ENCODE results near the gene LGR4. TPM values are rescaled to one million over a fixed set of nuclear protein-coding genes. Genes with fewer than 3 reads are reported as not detected.

Gene LGR4
- total RNA-seq, 1 experiment from 2014 or later, result 7.1 TPM

- Histone ChIP-seq H3K4me1 (ENCODE audit: control insufficient read depth in 1 of 2, insufficient read depth in 2 of 2, low read length in 2 of 2) (peaks cover 0 to 12% of the 10 kb centered on the region in 2 experiments; a peak in 3 of 4 replicates), H3K36me3 (ENCODE audit: control insufficient read depth in 1 of 2, insufficient read depth in 2 of 2, low read length in 2 of 2) (0 out of 4 replicates have a peak, but pooled peaks cover 0 to 2% of the 10 kb centered on the region in 2 experiments), H3K27ac (ENCODE audit: low read depth, low read length) (no peak overlapping the region), H3K9me3 (ENCODE audit: control insufficient read depth in 1 of 2, insufficient read depth in 1 of 2, low read depth in 1 of 2, low read length in 2 of 2) (no peaks in the 10 kb centered on the region), H3K4me3 (replicated peaks in 1 of 2; ENCODE audit: low read depth in 1 of 2, low read length in 2 of 2) (no peak overlapping the region), H3K79me2 (ENCODE audit: insufficient read depth, low read length) (no peaks in the 10 kb centered on the region), H3K9me2 (ENCODE audit: insufficient read depth) (no peaks in the 10 kb centered on the region), H3K27me3 (ENCODE audit: insufficient read depth, low read length) (no peaks in the 10 kb centered on the region), H2AFZ (ENCODE audit: low read depth, low read length, poor library complexity, severe bottlenecking) (no peak overlapping the region), H3K4me2 (ENCODE audit: low read length) (no peak overlapping the region), H4K20me1 (ENCODE audit: insufficient read depth) (no peaks in the 10 kb centered on the region), H3K9ac (ENCODE audit: low read length) (no peak overlapping the region)
- TF ChIP-seq EGR1 (IDR thresholded peaks at IDR 0.05; ENCODE audit: low read depth) (no peak), TCF7L2 (IDR thresholded peaks at IDR 0.05; ENCODE audit: borderline replicate concordance, extremely low read depth, insufficient read depth, insufficient read length) (no peak), SP1 (IDR thresholded peaks at IDR 0.05; ENCODE audit: low read depth) (no peak), CTCF (IDR thresholded peaks at IDR 0.05 in 2 of 3, conservative IDR thresholded peaks at IDR 0.05 in 1 of 3; ENCODE audit: borderline replicate concordance in 1 of 3, insufficient read depth in 1 of 3, low read depth in 2 of 3, low read length in 2 of 3) (no peak), RAD21 (IDR thresholded peaks at IDR 0.05; ENCODE audit: low read depth) (no peak), ELF1 (IDR thresholded peaks at IDR 0.05; ENCODE audit: borderline replicate concordance, low read depth) (no peak), ZFX (IDR thresholded peaks at IDR 0.05) (no peak), ZBTB33 (IDR thresholded peaks at IDR 0.05; ENCODE audit: extremely low read depth, insufficient replicate concordance, low read length) (no peak), FOSL1 (IDR thresholded peaks at IDR 0.05; ENCODE audit: low read depth) (no peak), SRF (IDR thresholded peaks at IDR 0.05; ENCODE audit: low read depth) (no peak), CEBPB (IDR thresholded peaks at IDR 0.05; ENCODE audit: low read depth) (no peak), YY1 (IDR thresholded peaks at IDR 0.05; ENCODE audit: extremely low read depth, insufficient replicate concordance, low read depth, low read length) (no peak), EZH2phosphoT487 (IDR thresholded peaks at IDR 0.05; ENCODE audit: borderline replicate concordance) (no peak), POLR2AphosphoS5 (IDR thresholded peaks at IDR 0.05; ENCODE audit: low read depth, low read length) (no peak), ZNF274 (IDR thresholded peaks at IDR 0.05; ENCODE audit: low read depth, low read length) (no peak), EZH2 (IDR thresholded peaks at IDR 0.05) (no peak), JUND (IDR thresholded peaks at IDR 0.05) (no peak)
- TF ChIP-seq, protein P1, sequence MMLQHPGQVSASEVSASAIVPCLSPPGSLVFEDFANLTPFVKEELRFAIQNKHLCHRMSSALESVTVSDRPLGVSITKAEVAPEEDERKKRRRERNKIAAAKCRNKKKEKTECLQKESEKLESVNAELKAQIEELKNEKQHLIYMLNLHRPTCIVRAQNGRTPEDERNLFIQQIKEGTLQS (IDR thresholded peaks at IDR 0.05), result no peak
- TF ChIP-seq, protein P2, sequence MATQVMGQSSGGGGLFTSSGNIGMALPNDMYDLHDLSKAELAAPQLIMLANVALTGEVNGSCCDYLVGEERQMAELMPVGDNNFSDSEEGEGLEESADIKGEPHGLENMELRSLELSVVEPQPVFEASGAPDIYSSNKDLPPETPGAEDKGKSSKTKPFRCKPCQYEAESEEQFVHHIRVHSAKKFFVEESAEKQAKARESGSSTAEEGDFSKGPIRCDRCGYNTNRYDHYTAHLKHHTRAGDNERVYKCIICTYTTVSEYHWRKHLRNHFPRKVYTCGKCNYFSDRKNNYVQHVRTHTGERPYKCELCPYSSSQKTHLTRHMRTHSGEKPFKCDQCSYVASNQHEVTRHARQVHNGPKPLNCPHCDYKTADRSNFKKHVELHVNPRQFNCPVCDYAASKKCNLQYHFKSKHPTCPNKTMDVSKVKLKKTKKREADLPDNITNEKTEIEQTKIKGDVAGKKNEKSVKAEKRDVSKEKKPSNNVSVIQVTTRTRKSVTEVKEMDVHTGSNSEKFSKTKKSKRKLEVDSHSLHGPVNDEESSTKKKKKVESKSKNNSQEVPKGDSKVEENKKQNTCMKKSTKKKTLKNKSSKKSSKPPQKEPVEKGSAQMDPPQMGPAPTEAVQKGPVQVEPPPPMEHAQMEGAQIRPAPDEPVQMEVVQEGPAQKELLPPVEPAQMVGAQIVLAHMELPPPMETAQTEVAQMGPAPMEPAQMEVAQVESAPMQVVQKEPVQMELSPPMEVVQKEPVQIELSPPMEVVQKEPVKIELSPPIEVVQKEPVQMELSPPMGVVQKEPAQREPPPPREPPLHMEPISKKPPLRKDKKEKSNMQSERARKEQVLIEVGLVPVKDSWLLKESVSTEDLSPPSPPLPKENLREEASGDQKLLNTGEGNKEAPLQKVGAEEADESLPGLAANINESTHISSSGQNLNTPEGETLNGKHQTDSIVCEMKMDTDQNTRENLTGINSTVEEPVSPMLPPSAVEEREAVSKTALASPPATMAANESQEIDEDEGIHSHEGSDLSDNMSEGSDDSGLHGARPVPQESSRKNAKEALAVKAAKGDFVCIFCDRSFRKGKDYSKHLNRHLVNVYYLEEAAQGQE (IDR thresholded peaks at IDR 0.05; ENCODE audit: low read depth), result no peak
- TF ChIP-seq, protein P3, sequence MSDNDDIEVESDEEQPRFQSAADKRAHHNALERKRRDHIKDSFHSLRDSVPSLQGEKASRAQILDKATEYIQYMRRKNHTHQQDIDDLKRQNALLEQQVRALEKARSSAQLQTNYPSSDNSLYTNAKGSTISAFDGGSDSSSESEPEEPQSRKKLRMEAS (IDR thresholded peaks at IDR 0.05), result no peak
- ATAC-seq (no peak), DNase-seq (ENCODE audit: low read depth, low spot score) (no peak)
- CTCF ChIA-PET, result interaction anchor here (0.9 kb wide), 1 partner anchor 22 kb away, joined by 3 read pairs; no protein-coding TSS in a partner anchor
- RAD21 ChIA-PET (ENCODE audit: low non-redundant PET in 1 of 2, low total read pairs in 2 of 2, uncharacterized antibody in 2 of 2, unreplicated experiment in 2 of 2), result no interaction called here
- POLR2A ChIA-PET, result no interaction called here
- BruUV-seq (replicated peaks), result no TSS peak
- intact Hi-C loops (cut with micrococcal nuclease), result no loop called here
Measured at GRCh38 chr11:27357250-27357649, 115.3 kb downstream of the LGR4 start.
